ENCODE measurements around the gene HAL. TPM values are rescaled to one million over a fixed set of nuclear protein-coding genes. Genes with fewer than 3 reads are reported as not detected.

HAL gene
- total and polyA plus RNA-seq, 10 of the 15 experiments (the other 5 are each of a cell fraction or from before 2014, with no cell fraction given): 0.04 to 0.45 (median 0.13) TPM; not detected in 1

DNA sequence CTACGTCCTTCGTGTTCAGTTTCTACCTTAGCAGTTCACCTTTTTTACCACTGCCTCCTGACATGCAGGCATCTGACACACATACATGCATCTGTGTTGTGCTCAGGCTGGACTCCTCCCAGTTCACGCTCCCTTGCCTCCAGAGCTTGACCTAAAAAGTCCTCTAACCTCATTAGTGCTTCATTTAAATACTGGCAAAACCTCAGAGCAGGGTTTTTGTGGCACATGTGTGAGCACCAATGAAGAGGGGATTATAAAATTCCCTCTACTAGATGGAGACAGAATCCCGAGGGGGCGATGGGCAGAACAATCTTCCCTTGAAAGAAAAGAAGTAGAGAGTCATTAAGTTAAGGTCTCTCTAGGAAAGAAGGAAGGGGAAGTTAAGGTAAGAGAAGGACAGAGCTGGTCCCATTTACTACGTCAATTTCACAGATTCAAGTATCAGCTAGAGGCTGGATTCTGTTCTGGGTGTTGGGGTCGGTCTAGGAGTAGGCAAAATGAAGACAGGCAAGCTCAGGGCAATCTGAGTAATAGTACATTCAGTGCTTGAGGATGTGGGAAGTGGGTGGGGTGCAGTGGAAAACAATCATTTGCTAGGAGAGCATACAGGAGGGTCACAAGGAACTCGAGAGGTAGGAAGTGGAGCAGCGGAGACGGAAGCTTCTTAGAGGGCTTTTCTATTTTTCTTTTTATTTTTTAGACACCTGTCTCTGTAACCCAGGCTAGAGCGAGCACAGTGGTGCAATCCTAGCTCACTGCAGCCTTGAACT, 7.5 kb downstream of the HAL start (continued):
- TF ChIP-seq ZBTB11 (CRISPR knock-in tag; IDR thresholded peaks at IDR 0.05) (no peak), IRF3 (IDR thresholded peaks at IDR 0.05) (no peak), IKZF2 (IDR thresholded peaks at IDR 0.05) (no peak), LARP7 (IDR thresholded peaks at IDR 0.05) (no peak), ZNF274 (IDR thresholded peaks at IDR 0.05; ENCODE audit: insufficient read depth, insufficient read length) (no peak)
- TF ChIP-seq, protein P1, sequence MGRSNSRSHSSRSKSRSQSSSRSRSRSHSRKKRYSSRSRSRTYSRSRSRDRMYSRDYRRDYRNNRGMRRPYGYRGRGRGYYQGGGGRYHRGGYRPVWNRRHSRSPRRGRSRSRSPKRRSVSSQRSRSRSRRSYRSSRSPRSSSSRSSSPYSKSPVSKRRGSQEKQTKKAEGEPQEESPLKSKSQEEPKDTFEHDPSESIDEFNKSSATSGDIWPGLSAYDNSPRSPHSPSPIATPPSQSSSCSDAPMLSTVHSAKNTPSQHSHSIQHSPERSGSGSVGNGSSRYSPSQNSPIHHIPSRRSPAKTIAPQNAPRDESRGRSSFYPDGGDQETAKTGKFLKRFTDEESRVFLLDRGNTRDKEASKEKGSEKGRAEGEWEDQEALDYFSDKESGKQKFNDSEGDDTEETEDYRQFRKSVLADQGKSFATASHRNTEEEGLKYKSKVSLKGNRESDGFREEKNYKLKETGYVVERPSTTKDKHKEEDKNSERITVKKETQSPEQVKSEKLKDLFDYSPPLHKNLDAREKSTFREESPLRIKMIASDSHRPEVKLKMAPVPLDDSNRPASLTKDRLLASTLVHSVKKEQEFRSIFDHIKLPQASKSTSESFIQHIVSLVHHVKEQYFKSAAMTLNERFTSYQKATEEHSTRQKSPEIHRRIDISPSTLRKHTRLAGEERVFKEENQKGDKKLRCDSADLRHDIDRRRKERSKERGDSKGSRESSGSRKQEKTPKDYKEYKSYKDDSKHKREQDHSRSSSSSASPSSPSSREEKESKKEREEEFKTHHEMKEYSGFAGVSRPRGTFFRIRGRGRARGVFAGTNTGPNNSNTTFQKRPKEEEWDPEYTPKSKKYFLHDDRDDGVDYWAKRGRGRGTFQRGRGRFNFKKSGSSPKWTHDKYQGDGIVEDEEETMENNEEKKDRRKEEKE (IDR thresholded peaks at IDR 0.05): no peak

All from GM12878 (cell line).